ENCODE measurements around the gene C19orf81.
"Not testable (repeated sequence)": the region's sequence is repeated elsewhere in the genome, so short reads cannot be mapped to it uniquely, and the experiment has no call there.

C19orf81 gene

DNA sequence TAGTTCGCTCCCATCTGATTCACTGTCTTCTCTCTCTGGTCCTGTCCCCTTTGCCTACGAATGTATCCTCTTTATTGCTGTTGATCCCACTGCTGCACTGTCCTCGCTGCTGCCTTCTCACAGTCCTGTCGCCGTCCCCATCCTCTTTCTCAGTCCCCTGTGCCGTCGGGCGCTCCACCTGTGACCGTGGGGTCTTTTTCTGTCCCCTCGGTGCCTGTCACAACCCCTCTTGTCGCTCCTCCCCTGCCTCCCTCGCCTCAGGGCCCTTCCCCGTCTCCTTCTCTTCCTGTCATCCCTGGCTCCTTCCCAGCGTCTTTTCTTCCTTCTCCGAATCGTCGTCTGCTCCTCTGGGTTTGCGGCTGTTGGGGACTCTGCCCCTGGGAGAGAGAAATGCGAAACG, 41.9 kb upstream of the C19orf81 start:
- no peak overlapping the region for H3K4me3 ChIP-seq (ENCODE audit: low read depth in 1 of 2, low read length in 2 of 2)

DNA sequence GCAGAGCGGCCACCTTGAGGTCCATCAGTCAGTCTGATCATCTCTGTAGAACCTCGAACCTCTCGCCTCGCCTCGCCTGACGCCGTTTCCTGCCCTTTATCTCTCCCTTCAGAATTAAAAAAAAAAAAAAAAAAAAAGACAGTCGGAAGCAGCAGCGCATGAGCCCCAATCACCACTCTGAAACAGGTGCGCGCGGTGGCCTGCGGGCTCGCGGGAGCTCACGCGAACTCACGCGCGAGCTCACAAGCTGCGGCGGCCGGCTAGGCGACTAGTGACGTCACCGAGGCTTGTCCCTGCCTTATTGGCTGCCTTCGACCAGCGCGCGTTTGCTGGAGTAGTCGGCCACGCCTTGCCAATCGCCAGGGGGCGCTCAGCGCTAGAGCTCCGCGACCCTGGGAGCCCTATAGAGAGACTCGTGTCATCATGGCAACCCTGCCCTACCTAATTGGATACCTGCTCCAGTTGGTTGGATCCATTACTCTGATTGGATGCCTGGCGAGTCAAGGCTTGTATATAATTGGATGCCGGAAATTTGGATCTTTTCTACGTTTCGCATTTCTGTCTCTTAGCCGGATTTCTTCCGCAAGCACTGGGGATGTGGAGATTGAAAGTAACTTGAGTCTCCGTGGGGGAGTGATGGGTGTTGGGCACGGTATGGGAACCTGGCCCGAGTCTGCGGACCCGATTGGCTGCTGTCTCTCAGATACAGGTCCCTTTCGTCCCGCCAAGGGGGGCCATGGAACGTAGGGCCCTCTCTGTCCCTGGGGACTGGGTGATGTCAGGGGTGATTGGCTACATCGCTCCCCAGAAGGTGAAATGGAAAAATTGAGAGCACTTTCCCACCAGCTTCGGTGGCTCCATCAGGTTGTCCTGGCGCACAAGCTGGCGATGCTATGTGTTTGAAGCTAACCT, 41.1 kb upstream of the C19orf81 start:
- no peaks in the 10 kb centered on the region for H3K36me3 ChIP-seq (ENCODE audit: insufficient read depth, low read length)
- no peak for TF ChIP-seq CTCF (IDR thresholded peaks at IDR 0.05; ENCODE audit: borderline replicate concordance, extremely low read depth, low read length, poor library complexity, severe bottlenecking)
- no peak for TF ChIP-seq EZH2 (IDR thresholded peaks at IDR 0.05; ENCODE audit: borderline replicate concordance, low read depth, low read length, severe bottlenecking)
- no peak for ATAC-seq (ENCODE audit: insufficient read depth, low read depth)
- H2AFZ ChIP-seq (ENCODE audit: low read depth, low read length): no peak overlapping the region
- H3K4me1 ChIP-seq (ENCODE audit: insufficient read depth, low read length): no peaks in the 10 kb centered on the region
- no peak for DNase-seq
- H3K27ac ChIP-seq (ENCODE audit: low read length): no peak overlapping the region
- no peak overlapping the region for H3K4me2 ChIP-seq (ENCODE audit: insufficient read depth, low read length)
- no peaks in the 10 kb centered on the region for H3K9me3 ChIP-seq (ENCODE audit: insufficient read depth, low read length, severe bottlenecking)
- H3K79me2 ChIP-seq (ENCODE audit: insufficient read depth, low read length): no peaks in the 10 kb centered on the region
- no peak overlapping the region for H3K9ac ChIP-seq (ENCODE audit: low read depth, low read length)
- H4K20me1 ChIP-seq (ENCODE audit: insufficient read depth, low read length): no peaks in the 10 kb centered on the region
- H3K4me3 ChIP-seq (ENCODE audit: low read depth in 1 of 2, low read length in 2 of 2): no peak overlapping the region
- no peaks in the 10 kb centered on the region for H3K27me3 ChIP-seq (ENCODE audit: insufficient read depth, low read length, poor library complexity)

More for the DNA sequence above, 41.9 kb upstream of the C19orf81 start:
- H3K4me1 ChIP-seq (ENCODE audit: insufficient read depth, low read length): no peaks in the 10 kb centered on the region
- no peak overlapping the region for H2AFZ ChIP-seq (ENCODE audit: low read depth, low read length)
- TF ChIP-seq CTCF (IDR thresholded peaks at IDR 0.05; ENCODE audit: borderline replicate concordance, extremely low read depth, low read length, poor library complexity, severe bottlenecking) (no peak), EZH2 (IDR thresholded peaks at IDR 0.05; ENCODE audit: borderline replicate concordance, low read depth, low read length, severe bottlenecking) (no peak)
- H4K20me1 ChIP-seq (ENCODE audit: insufficient read depth, low read length): no peaks in the 10 kb centered on the region
- no peaks in the 10 kb centered on the region for H3K27me3 ChIP-seq (ENCODE audit: insufficient read depth, low read length, poor library complexity)
- ATAC-seq (ENCODE audit: insufficient read depth, low read depth) (no peak), DNase-seq (no peak)
- H3K9ac ChIP-seq (ENCODE audit: low read depth, low read length): no peak overlapping the region
- no peak overlapping the region for H3K4me2 ChIP-seq (ENCODE audit: insufficient read depth, low read length)
- no peaks in the 10 kb centered on the region for H3K36me3 ChIP-seq (ENCODE audit: insufficient read depth, low read length)
- no peak overlapping the region for H3K27ac ChIP-seq (ENCODE audit: low read length)
- H3K9me3 ChIP-seq (ENCODE audit: insufficient read depth, low read length, severe bottlenecking): no peaks in the 10 kb centered on the region
- H3K79me2 ChIP-seq (ENCODE audit: insufficient read depth, low read length): no peaks in the 10 kb centered on the region

GRCh38 chr19:50612504-50613404, 36.5 kb upstream of the C19orf81 start:
- not testable (repeated sequence) for H3K27ac ChIP-seq (ENCODE audit: low read length); H2AFZ ChIP-seq (ENCODE audit: low read depth, low read length); H3K27me3 ChIP-seq (ENCODE audit: insufficient read depth, low read length, poor library complexity); H3K9ac ChIP-seq (ENCODE audit: low read depth, low read length); H3K9me3 ChIP-seq (ENCODE audit: insufficient read depth, low read length, severe bottlenecking); H3K4me2 ChIP-seq (ENCODE audit: insufficient read depth, low read length); H4K20me1 ChIP-seq (ENCODE audit: insufficient read depth, low read length); H3K79me2 ChIP-seq (ENCODE audit: insufficient read depth, low read length); H3K4me1 ChIP-seq (ENCODE audit: insufficient read depth, low read length); H3K4me3 ChIP-seq (ENCODE audit: low read depth in 1 of 2, low read length in 2 of 2); H3K36me3 ChIP-seq (ENCODE audit: insufficient read depth, low read length); DNase-seq; ATAC-seq (ENCODE audit: insufficient read depth, low read depth)

GRCh38 chr19:50618379-50618778, 30.9 kb upstream of the C19orf81 start:
- H2AFZ ChIP-seq (ENCODE audit: low read depth, low read length); H3K27ac ChIP-seq (ENCODE audit: low read length); H3K9me3 ChIP-seq (ENCODE audit: insufficient read depth, low read length, severe bottlenecking); H3K4me3 ChIP-seq (ENCODE audit: low read depth in 1 of 2, low read length in 2 of 2); ATAC-seq (ENCODE audit: insufficient read depth, low read depth); H4K20me1 ChIP-seq (ENCODE audit: insufficient read depth, low read length); H3K79me2 ChIP-seq (ENCODE audit: insufficient read depth, low read length); DNase-seq; H3K27me3 ChIP-seq (ENCODE audit: insufficient read depth, low read length, poor library complexity); H3K36me3 ChIP-seq (ENCODE audit: insufficient read depth, low read length); H3K4me1 ChIP-seq (ENCODE audit: insufficient read depth, low read length); H3K9ac ChIP-seq (ENCODE audit: low read depth, low read length); H3K4me2 ChIP-seq (ENCODE audit: insufficient read depth, low read length): not testable (repeated sequence)

- not testable (repeated sequence) for ATAC-seq (ENCODE audit: insufficient read depth, low read depth); H3K36me3 ChIP-seq (ENCODE audit: insufficient read depth, low read length)
Observed at GRCh38 chr19:50619184-50619583, 30.1 kb upstream of the C19orf81 start.

GRCh38 chr19:50620394-50620906, 28.8 kb upstream of the C19orf81 start:
- ATAC-seq (ENCODE audit: insufficient read depth, low read depth); H3K4me3 ChIP-seq (ENCODE audit: low read depth in 1 of 2, low read length in 2 of 2); H2AFZ ChIP-seq (ENCODE audit: low read depth, low read length): not testable (repeated sequence)

More at GRCh38 chr19:50619184-50619583, 30.1 kb upstream of the C19orf81 start:
- not testable (repeated sequence) for H3K4me3 ChIP-seq (ENCODE audit: low read depth in 1 of 2, low read length in 2 of 2); H3K4me2 ChIP-seq (ENCODE audit: insufficient read depth, low read length); H3K27me3 ChIP-seq (ENCODE audit: insufficient read depth, low read length, poor library complexity); H2AFZ ChIP-seq (ENCODE audit: low read depth, low read length); H3K79me2 ChIP-seq (ENCODE audit: insufficient read depth, low read length); H3K27ac ChIP-seq (ENCODE audit: low read length); DNase-seq; H4K20me1 ChIP-seq (ENCODE audit: insufficient read depth, low read length); H3K9ac ChIP-seq (ENCODE audit: low read depth, low read length); H3K4me1 ChIP-seq (ENCODE audit: insufficient read depth, low read length); H3K9me3 ChIP-seq (ENCODE audit: insufficient read depth, low read length, severe bottlenecking)

More at GRCh38 chr19:50620394-50620906, 28.8 kb upstream of the C19orf81 start:
- H3K27ac ChIP-seq (ENCODE audit: low read length); H3K4me1 ChIP-seq (ENCODE audit: insufficient read depth, low read length); H3K79me2 ChIP-seq (ENCODE audit: insufficient read depth, low read length); H3K9me3 ChIP-seq (ENCODE audit: insufficient read depth, low read length, severe bottlenecking); H3K9ac ChIP-seq (ENCODE audit: low read depth, low read length); H3K36me3 ChIP-seq (ENCODE audit: insufficient read depth, low read length); H4K20me1 ChIP-seq (ENCODE audit: insufficient read depth, low read length); DNase-seq; H3K4me2 ChIP-seq (ENCODE audit: insufficient read depth, low read length); H3K27me3 ChIP-seq (ENCODE audit: insufficient read depth, low read length, poor library complexity): not testable (repeated sequence)

Data from DND-41 (cell line).